Activated T-helper 1 cell treated with Interleukin-2 at 50 U/mL for 16 hours (primary cell): ENCODE measurements around the gene ATP5F1C.

Experiments used
- DNase-seq: peaks from one replicate; pipeline ENCODE4 v3.0.0-alpha.2; 2020; ENCODE audit warnings: low read depth

ATP5F1C gene

DNA sequence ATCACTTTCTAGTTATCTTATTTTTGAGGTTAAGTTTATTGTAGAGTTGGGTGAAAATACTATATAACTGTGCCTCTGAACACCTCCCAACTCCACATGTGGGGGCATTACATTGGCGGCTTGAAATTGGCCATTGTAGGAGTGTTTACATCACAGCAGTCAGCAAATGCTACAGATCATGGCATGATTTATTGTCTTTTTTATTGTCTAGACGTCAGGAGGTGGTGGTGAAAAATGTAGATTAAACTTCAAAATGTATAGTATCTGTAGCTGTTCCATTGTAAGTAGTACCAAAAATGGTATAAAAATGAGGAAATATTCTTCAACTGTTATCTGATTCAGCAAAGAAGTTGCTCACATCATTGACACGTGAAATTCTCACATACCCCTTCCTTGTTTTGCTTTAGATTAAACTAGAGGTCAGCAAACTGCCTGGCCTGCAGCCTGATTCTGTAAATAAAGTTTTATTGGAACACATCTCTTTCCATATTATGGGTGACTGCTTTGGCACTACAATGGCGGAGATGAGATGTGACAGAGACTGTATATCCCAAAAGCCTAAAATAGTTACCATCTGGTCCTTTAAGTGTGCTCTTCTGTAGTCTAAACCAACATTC, 65.4 kb downstream of the ATP5F1C start:
- no peak for DNase-seq

- no peak for DNase-seq
Measured at GRCh38 chr10:7853890-7854289, 65.9 kb downstream of the ATP5F1C start.

DNA sequence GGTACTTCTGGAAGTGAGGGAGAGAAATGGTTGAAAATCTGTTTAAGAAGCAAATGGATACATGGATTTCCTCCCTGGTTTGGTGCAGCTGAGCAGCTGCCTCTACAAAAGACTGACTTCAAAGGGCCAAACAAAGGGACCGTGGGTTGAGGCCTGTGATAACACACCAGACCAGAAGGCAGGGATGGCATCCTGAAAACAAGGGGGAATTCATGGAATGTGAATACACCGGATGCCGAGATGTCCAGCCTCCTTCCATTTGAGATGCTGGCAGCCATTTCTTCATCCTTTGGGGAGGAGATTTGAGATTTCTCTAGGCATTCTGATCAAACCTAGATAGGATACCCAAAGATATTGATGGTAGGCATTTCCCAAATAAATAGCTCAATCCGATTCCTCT, 67.2 kb downstream of the ATP5F1C start:
- no peak for DNase-seq

- no peak for DNase-seq
Measured at GRCh38 chr10:7856678-7857077, 68.7 kb downstream of the ATP5F1C start.

- DNase-seq: no peak
Measured at GRCh38 chr10:7857262-7857661, 69.3 kb downstream of the ATP5F1C start.
